ENCODE data around the gene TRAF5.
"Not testable (repeated sequence)": the region's sequence is repeated elsewhere in the genome, so short reads cannot be mapped to it uniquely, and the experiment has no call there.

TRAF5 gene, protein sequence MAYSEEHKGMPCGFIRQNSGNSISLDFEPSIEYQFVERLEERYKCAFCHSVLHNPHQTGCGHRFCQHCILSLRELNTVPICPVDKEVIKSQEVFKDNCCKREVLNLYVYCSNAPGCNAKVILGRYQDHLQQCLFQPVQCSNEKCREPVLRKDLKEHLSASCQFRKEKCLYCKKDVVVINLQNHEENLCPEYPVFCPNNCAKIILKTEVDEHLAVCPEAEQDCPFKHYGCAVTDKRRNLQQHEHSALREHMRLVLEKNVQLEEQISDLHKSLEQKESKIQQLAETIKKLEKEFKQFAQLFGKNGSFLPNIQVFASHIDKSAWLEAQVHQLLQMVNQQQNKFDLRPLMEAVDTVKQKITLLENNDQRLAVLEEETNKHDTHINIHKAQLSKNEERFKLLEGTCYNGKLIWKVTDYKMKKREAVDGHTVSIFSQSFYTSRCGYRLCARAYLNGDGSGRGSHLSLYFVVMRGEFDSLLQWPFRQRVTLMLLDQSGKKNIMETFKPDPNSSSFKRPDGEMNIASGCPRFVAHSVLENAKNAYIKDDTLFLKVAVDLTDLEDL

DNA sequence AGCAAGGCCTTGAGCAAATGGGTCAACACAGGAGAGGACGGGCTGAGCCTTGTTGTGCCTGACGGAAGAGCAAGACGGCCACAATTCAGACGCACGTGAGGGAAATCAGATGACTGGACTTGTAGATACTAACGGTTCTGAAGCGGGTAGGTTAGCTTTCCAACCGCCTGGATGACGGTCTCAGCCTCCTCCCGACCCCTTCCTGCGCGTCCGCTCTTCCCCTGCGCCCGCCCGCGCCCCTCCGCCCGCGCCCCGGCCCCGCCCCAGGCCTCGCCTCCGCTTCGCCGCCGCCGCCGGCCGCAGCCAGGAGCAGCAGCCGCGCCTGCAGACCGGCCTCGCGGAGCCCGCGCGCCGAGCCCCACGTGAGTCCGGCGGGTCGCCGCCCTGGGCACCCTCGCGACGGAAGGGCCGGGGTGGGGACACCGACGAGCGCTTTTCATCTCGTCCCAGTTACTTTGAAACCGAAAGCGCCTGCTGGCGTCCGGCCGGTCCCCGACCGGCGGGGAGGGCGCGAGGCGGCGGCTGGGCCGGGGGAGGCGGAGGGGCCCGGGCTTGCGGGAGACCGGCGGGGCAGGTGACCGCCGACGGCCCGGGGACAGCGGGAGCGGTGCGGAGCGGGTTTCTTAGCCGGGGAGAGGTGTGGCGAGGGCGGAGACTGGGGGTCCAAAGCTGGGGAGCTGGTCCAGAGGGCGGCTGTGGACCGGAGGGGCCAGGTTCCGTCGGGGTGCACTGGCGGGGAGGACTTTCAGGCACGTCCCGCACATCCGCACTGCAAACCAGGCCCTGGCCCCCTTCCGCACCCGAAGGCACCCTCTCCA is at the start of gene TRAF5:
Gene TRAF5, plus strand, starts transcription at position 306 of the 818 bp plus-strand sequence. CDS start 26,407 bp downstream, outside the sequence.
- DNase-seq: peak; percentile 48

GRCh38 chr1:211279340-211279739 is 47.3 kb upstream of the TRAF5 start:
- no peak for DNase-seq

DNA sequence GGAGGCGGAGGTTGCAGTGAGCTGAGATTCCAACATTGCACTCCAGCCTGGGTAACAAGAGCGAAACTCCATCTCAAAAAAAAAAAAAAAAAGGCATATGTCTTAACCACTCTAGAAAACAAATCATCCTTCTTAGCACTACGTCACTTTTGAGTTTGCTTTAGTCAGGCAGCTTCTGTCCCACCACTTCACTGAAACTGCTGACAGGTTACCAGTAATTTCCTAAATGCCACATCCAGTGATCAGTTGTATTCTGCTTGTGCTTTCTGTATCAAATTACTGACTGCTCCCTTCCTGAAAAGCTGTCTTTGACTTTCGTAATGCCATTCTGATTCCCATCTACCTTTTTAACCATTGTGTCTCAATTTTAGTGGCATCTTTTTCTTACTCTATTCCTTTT is 45.7 kb upstream of the TRAF5 start:
- no peak for DNase-seq

DNA sequence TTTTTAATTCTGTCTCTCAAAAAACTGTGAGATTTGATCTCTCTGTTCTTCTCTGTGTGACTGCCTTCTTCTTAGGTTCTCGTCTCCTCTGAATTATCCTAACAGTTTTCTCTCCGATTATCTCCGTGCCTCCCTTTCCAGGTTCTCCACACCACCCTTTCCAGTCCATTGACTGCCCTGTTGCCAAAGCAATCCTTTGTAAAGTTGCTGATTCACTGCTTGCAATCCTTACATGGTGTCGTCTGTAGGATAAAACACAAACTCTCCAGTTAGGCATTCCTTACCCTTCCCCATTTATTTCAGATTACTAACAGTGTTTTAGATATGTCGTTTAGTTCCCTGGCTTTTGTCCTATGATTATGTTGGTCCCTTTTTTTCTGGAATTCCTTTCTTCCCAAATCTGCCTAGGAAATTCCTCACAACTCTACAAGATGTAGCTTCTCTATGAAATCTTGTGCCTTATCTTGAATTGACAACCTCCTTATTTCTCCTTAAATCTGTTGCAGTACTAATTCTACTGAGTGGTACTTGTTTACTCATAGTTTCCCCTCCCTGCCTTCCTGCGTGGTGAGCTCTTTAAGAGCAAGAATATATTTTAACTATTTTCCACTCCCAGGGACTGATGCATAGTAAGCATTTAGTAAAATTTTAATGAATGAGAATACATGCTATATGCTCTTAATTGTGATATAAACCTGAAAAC is 45.2 kb upstream of the TRAF5 start:
- no peak for DNase-seq

DNA sequence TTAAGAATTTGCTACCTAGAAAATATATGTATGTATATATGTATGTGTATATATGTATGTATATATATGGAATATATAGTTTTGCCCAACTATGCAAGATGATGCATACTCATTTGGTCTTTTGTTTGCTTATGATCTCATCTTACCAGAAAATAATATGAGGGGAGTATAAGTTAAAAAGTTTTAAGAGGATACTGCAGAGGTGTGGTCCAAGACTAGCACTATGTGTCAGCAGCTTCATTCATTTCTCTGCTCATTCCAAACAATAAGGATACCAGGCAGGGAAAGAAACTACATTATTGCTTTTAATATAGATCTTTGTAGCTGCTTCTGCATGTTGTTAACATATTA is 44.6 kb upstream of the TRAF5 start:
- no peak for DNase-seq

DNA sequence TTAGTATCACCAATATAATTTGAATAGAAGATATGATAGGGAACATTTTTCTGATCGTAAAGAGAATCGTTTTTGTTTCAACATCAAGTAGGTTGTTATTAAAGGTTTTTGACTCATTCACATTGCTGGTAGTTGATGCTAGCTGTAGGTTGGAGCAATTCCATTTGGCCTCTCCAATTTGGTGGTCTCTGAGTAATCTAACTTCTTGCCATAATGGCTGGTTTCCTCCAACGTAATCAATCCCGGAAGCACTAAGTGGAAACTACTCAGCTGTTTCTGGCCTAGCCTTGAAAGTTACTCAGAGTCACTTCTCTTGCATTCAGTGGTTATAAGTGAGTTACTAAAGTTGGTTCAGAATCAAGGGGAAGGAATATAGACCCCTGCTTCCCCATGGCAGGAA is 41.4 kb upstream of the TRAF5 start:
- DNase-seq: peak; percentile 24

- DNase-seq: no peak
Observed at GRCh38 chr1:211287218-211287617, 39.4 kb upstream of the TRAF5 start.

- DNase-seq: no peak
Observed at GRCh38 chr1:211292411-211292810, 34.2 kb upstream of the TRAF5 start.

DNA sequence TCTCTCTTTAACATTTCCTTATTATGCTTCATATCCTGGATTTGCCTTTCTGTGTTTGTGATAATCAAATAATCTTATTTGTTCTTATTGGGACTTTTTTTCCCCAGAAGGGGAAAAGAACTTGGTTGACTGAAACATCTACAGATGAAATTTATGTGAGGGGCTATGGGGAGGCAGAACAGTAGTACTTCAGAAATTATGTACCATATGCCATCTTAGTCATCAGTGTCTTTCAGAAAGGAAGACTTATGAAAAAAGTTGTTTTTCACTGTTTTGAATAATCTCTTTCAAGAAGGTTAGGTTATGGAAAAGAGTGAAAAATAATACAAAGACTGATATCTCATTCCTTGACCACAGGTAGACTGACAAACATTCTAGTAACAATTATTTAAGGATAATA is 30.2 kb upstream of the TRAF5 start:
- no peak for DNase-seq

DNA sequence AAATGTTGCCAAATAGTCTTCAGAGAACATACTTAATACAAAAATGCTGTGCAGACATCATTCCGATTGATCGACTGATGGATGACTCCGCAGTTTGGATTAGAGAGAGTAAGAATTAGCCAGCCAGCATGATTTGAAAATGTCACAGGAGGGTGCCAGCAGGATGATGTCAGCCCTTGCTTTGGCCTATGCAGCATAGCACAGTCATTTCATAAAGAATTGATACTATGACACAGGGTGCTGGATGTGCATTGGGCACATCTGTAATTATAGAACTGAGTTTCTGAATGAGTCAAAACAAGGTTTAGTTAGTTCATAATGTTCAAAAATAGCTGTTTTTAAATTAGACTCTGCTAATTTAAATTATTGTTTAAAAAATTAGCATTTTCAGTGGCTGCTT is 21.6 kb upstream of the TRAF5 start:
- peak; percentile 40 for DNase-seq

- DNase-seq: no peak
Observed at GRCh38 chr1:211309617-211310016, 17.0 kb upstream of the TRAF5 start.

GRCh38 chr1:211313392-211313791 is 13.2 kb upstream of the TRAF5 start:
- DNase-seq: no peak

- DNase-seq: no peak
Observed at GRCh38 chr1:211318576-211319280, 7.9 kb upstream of the TRAF5 start.

- no peak for DNase-seq
Observed at GRCh38 chr1:211319892-211320291, 6.7 kb upstream of the TRAF5 start.

DNA sequence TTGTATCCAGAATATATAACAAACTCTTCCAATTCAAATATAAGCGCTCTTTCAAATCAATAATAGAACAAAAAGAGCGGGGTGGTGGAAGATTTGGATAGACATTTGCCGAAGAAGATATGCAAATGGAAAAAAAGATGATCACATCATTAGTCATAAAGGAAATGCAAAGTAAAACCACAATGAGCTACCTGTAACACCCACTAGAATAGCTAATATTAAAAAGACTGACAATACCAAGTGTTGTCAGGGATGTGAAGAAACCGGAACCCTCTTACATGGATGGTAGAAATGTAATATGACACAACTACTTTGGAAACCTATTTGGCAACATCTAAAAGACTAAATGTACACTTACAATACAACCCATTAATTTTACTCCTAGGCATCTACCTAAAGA is 5.7 kb upstream of the TRAF5 start:
- DNase-seq: no peak

DNA sequence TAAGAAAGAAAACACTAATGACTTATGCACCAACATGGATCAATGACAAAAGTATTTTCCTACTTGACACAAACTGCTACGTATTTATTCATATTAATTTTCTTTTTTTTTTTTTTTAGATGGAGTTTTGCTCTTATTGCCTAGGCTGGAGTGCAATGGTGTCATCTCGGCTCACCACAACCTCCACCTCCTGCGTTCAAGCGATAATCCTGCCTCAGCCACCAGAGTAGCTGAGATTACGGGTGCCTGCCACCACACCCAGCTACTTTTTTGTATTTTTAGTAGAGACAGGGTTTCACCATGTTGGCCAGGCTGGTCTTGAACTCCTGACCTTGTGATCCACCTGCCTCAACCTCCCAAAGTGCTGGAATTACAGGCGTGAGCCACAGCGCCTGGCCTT is 5.0 kb upstream of the TRAF5 start:
- DNase-seq: not testable (repeated sequence)

DNA sequence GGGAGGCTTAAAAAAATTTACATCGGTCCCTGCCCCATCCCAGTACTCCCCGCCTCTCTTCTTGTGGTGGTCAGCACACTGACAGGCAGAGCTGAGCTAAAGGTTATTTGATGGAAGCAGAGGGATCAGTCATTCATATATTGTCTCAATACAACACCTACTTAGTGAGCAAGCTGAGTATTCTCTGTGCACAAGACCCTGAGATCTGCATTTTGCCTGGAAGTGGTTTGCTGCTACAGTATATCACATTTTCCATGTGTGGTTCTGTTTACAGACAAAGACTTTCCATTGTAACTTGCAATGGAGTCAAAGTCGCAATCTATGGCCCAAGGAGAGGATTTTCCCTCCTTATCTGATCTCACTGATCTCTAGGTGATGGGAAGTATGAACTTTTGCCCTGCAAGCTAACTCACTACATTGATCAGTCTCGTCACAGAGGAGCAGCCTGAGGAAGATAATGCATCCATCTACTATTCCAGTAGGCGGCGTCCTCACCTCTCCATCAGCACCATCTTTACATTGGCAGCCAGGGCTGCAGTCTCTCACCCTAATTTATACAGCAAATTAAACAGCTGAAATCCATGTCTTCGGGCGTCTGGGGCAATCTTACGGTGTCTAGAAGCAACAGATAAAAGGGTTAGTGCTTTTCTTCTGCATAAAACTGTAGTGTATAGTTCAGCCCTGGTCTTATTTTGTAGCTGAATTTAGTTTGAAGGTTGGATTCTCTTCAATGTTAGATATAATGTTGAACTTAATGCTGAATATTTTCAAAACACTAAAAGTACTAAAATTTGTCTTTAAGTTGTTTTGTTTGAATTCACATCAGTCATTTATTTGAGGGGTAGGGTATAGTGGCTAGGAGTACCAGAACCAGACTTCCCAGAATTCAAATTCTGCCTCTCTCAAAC is 3.2 kb upstream of the TRAF5 start:
- DNase-seq: peak; percentile 55

- DNase-seq: no peak
Observed at GRCh38 chr1:211324992-211325775, 1.4 kb upstream of the TRAF5 start.

GRCh38 chr1:211326140-211326527 is 499 bp upstream of the TRAF5 start:
- no peak for DNase-seq

GRCh38 chr1:211327346-211327921 is 801 bp downstream of the TRAF5 start:
- DNase-seq: peak; percentile 60

Measured in fibroblast of skin of right quadriceps (primary cell).